ENCODE data around the gene CEP120. TPM values are rescaled to one million over a fixed set of nuclear protein-coding genes. Genes with fewer than 3 reads are reported as not detected.
"Not testable (repeated sequence)": the region's sequence is repeated elsewhere in the genome, so short reads cannot be mapped to it uniquely, and the experiment has no call there.

The CEP120 gene
- total and polyA plus RNA-seq, 7 experiments from 2014 or later, result 22.5 to 74.6 (median 46.3) TPM

- no peak overlapping the region for H3K27ac ChIP-seq (ENCODE audit: low read depth, low read length)
- Mint-ChIP-seq H3K9me3 (peaks cover 0 to 2% (median 0%) of the 10 kb centered on the region in 11 donors), H3K27ac (no peak overlapping the region), H3K36me3 (peaks cover 0 to 2% (median 0%) of the 10 kb centered on the region in 5 donors), H3K4me1 (peaks cover 0 to 8% (median 0%) of the 10 kb centered on the region in 7 donors), H3K4me3 (no peak overlapping the region), H3K27me3 (peaks cover 0 to 7% (median 0%) of the 10 kb centered on the region in 5 donors)
- H3K9me3 ChIP-seq (ENCODE audit: control insufficient read depth in 2 of 3, low read length in 3 of 3), result no peaks in the 10 kb centered on the region
- ATAC-seq (no peak), DNase-seq (no peak)
- intact Hi-C loops (cut with micrococcal nuclease), result no loop called here
- H3K27me3 ChIP-seq (ENCODE audit: control insufficient read depth in 2 of 2, insufficient read depth in 2 of 2, low read length in 2 of 2), result no peaks in the 10 kb centered on the region
- no peaks in the 10 kb centered on the region for H3K36me3 ChIP-seq (ENCODE audit: control insufficient read depth in 2 of 3, insufficient read depth in 3 of 3, low read length in 3 of 3)
- CTCF ChIA-PET, result no interaction called here
- no peak overlapping the region for H3K4me3 ChIP-seq (ENCODE audit: low read length)
- POLR2A ChIA-PET, result interaction anchor here (0.6 to 1.8 kb wide), 2 partner anchors 10 to 53 kb away, joined by 5 read pairs; partner anchors contain the start of gene CEP120
- H3K4me1 ChIP-seq (ENCODE audit: control insufficient read depth in 2 of 2, insufficient read depth in 2 of 2, low read length in 2 of 2), result no peaks in the 10 kb centered on the region
Measured at GRCh38 chr5:123433596-123433995, 10.4 kb upstream of the CEP120 start.

- H3K27ac ChIP-seq (ENCODE audit: low read depth, low read length); H3K27me3 Mint-ChIP-seq; POLR2A ChIA-PET; H3K4me1 Mint-ChIP-seq; H3K4me3 ChIP-seq (ENCODE audit: low read length); DNase-seq; H3K36me3 Mint-ChIP-seq; H3K4me1 ChIP-seq (ENCODE audit: control insufficient read depth in 2 of 2, insufficient read depth in 2 of 2, low read length in 2 of 2); H3K27me3 ChIP-seq (ENCODE audit: control insufficient read depth in 2 of 2, insufficient read depth in 2 of 2, low read length in 2 of 2); H3K36me3 ChIP-seq (ENCODE audit: control insufficient read depth in 2 of 3, insufficient read depth in 3 of 3, low read length in 3 of 3); intact Hi-C loops (cut with micrococcal nuclease); H3K9me3 Mint-ChIP-seq; H3K27ac Mint-ChIP-seq; ATAC-seq; H3K9me3 ChIP-seq (ENCODE audit: control insufficient read depth in 2 of 3, low read length in 3 of 3); H3K4me3 Mint-ChIP-seq; CTCF ChIA-PET: not testable (repeated sequence)
Measured at GRCh38 chr5:123430441-123430840, 7.2 kb upstream of the CEP120 start.

- Mint-ChIP-seq H3K4me1 (peaks cover 0 to 8% (median 5%) of the 10 kb centered on the region in 7 donors), H3K27me3 (peaks cover 0 to 7% (median 0%) of the 10 kb centered on the region in 5 donors)
- POLR2A ChIA-PET, result no interaction called here
Measured at GRCh38 chr5:123429993-123430392, 6.8 kb upstream of the CEP120 start.

GRCh38 chr5:123429221-123429954, 6.2 kb upstream of the CEP120 start:
- peaks cover 0 to 12% (median 8%) of the 10 kb centered on the region in 7 donors for H3K4me1 Mint-ChIP-seq
- H3K4me3 ChIP-seq (ENCODE audit: low read length), result no peak overlapping the region
- peaks cover under 1 to 2% of the 10 kb centered on the region in 2 donors for H3K4me1 ChIP-seq (ENCODE audit: control insufficient read depth in 2 of 2, insufficient read depth in 2 of 2, low read length in 2 of 2)
- intact Hi-C loops (cut with micrococcal nuclease), result loop anchor here in 1 of 2 donors (10.0 kb wide), 1 partner anchor 585 kb away; the partner anchor contains the start of gene SNX24
- H3K9me3 ChIP-seq (ENCODE audit: control insufficient read depth in 2 of 3, low read length in 3 of 3), result no peaks in the 10 kb centered on the region
- H3K36me3 ChIP-seq (ENCODE audit: control insufficient read depth in 2 of 3, insufficient read depth in 3 of 3, low read length in 3 of 3), result no peaks in the 10 kb centered on the region
- ChIA-PET POLR2A (no interaction called here), CTCF (no interaction called here)
- H3K27ac ChIP-seq (ENCODE audit: low read depth, low read length), result no peak overlapping the region
- no peak overlapping the region for H3K4me3 Mint-ChIP-seq
- ATAC-seq, result peak; percentile 36
- peaks cover 0 to 6% (median 4%) of the 10 kb centered on the region in 5 donors for H3K36me3 Mint-ChIP-seq
- H3K27ac Mint-ChIP-seq, result peak overlapping the region in 1 of 9 donors; percentile 52
- peaks cover 0 to 3% (median 0%) of the 10 kb centered on the region in 11 donors for H3K9me3 Mint-ChIP-seq
- H3K27me3 Mint-ChIP-seq, result peaks cover 0 to 7% (median 0%) of the 10 kb centered on the region in 5 donors
- no peaks in the 10 kb centered on the region for H3K27me3 ChIP-seq (ENCODE audit: control insufficient read depth in 2 of 2, insufficient read depth in 2 of 2, low read length in 2 of 2)
- DNase-seq, result no peak

More at GRCh38 chr5:123429993-123430392, 6.8 kb upstream of the CEP120 start:
- no peaks in the 10 kb centered on the region for H3K36me3 ChIP-seq (ENCODE audit: control insufficient read depth in 2 of 3, insufficient read depth in 3 of 3, low read length in 3 of 3)
- H3K27me3 ChIP-seq (ENCODE audit: control insufficient read depth in 2 of 2, insufficient read depth in 2 of 2, low read length in 2 of 2), result no peaks in the 10 kb centered on the region
- no peaks in the 10 kb centered on the region for H3K4me1 ChIP-seq (ENCODE audit: control insufficient read depth in 2 of 2, insufficient read depth in 2 of 2, low read length in 2 of 2)
- H3K27ac ChIP-seq (ENCODE audit: low read depth, low read length), result no peak overlapping the region
- peaks cover 0 to 4% (median 3%) of the 10 kb centered on the region in 5 donors for H3K36me3 Mint-ChIP-seq
- H3K4me3 ChIP-seq (ENCODE audit: low read length), result no peak overlapping the region
- DNase-seq (no peak), ATAC-seq (peak; percentile 75)
- no peaks in the 10 kb centered on the region for H3K9me3 ChIP-seq (ENCODE audit: control insufficient read depth in 2 of 3, low read length in 3 of 3)
- peaks cover 0 to 3% (median 0%) of the 10 kb centered on the region in 11 donors for H3K9me3 Mint-ChIP-seq
- intact Hi-C loops (cut with micrococcal nuclease), result loop anchor here in 1 of 2 donors (10.0 kb wide), 1 partner anchor 585 kb away; the partner anchor contains the start of gene SNX24
- H3K27ac Mint-ChIP-seq, result no peak overlapping the region
- no peak overlapping the region for H3K4me3 Mint-ChIP-seq
- CTCF ChIA-PET, result no interaction called here

GRCh38 chr5:123428521-123429220, 5.5 kb upstream of the CEP120 start:
- peaks cover 7% of the 10 kb centered on the region in 2 donors for H3K4me1 ChIP-seq (ENCODE audit: control insufficient read depth in 2 of 2, insufficient read depth in 2 of 2, low read length in 2 of 2)
- Mint-ChIP-seq H3K27me3 (peaks cover 0 to 7% (median 0%) of the 10 kb centered on the region in 5 donors), H3K4me1 (peaks cover 0 to 18% (median 15%) of the 10 kb centered on the region in 7 donors), H3K36me3 (peaks cover 0 to 10% (median 4%) of the 10 kb centered on the region in 5 donors), H3K27ac (peak overlapping the region in 1 of 9 donors; percentile 52), H3K4me3 (no peak overlapping the region), H3K9me3 (peaks cover 0 to 3% (median 0%) of the 10 kb centered on the region in 11 donors)
- H3K36me3 ChIP-seq (ENCODE audit: control insufficient read depth in 2 of 3, insufficient read depth in 3 of 3, low read length in 3 of 3), result no peaks in the 10 kb centered on the region
- ChIA-PET CTCF (no interaction called here), POLR2A (no interaction called here)
- no peak overlapping the region for H3K27ac ChIP-seq (ENCODE audit: low read depth, low read length)
- ATAC-seq (no peak), DNase-seq (no peak)
- intact Hi-C loops (cut with micrococcal nuclease), result loop anchor here in 1 of 2 donors (10.0 kb wide), 1 partner anchor 584 kb away; the partner anchor contains the start of gene SNX24
- H3K27me3 ChIP-seq (ENCODE audit: control insufficient read depth in 2 of 2, insufficient read depth in 2 of 2, low read length in 2 of 2), result no peaks in the 10 kb centered on the region
- H3K4me3 ChIP-seq (ENCODE audit: low read length), result no peak overlapping the region
- no peaks in the 10 kb centered on the region for H3K9me3 ChIP-seq (ENCODE audit: control insufficient read depth in 2 of 3, low read length in 3 of 3)

- no peak overlapping the region for H3K27ac ChIP-seq (ENCODE audit: low read depth, low read length)
- no peak overlapping the region for H3K4me3 ChIP-seq (ENCODE audit: low read length)
- no peak overlapping the region for H3K4me3 Mint-ChIP-seq
- H3K27me3 ChIP-seq (ENCODE audit: control insufficient read depth in 2 of 2, insufficient read depth in 2 of 2, low read length in 2 of 2), result no peaks in the 10 kb centered on the region
- H3K27ac Mint-ChIP-seq, result no peak overlapping the region
- intact Hi-C loops (cut with micrococcal nuclease), result loop anchor here in 1 of 2 donors (10.0 kb wide), 1 partner anchor 582 kb away; the partner anchor contains the start of gene SNX24
- H3K36me3 ChIP-seq (ENCODE audit: control insufficient read depth in 2 of 3, insufficient read depth in 3 of 3, low read length in 3 of 3), result peaks cover 0 to 6% (median 0%) of the 10 kb centered on the region in 3 experiments
- peaks cover 0 to 3% (median 0%) of the 10 kb centered on the region in 11 donors for H3K9me3 Mint-ChIP-seq
- H3K4me1 Mint-ChIP-seq, result peaks cover 0 to 18% (median 15%) of the 10 kb centered on the region in 7 donors
- ATAC-seq (no peak), DNase-seq (no peak)
- ChIA-PET CTCF (no interaction called here), POLR2A (interaction anchor here (1.1 to 1.6 kb wide), 3 partner anchors 9 to 80 kb away, joined by 3 read pairs; no protein-coding TSS in a partner anchor)
- H3K4me1 ChIP-seq (ENCODE audit: control insufficient read depth in 2 of 2, insufficient read depth in 2 of 2, low read length in 2 of 2), result peaks cover 7 to 8% of the 10 kb centered on the region in 2 donors
- no peaks in the 10 kb centered on the region for H3K9me3 ChIP-seq (ENCODE audit: control insufficient read depth in 2 of 3, low read length in 3 of 3)
- H3K27me3 Mint-ChIP-seq, result peaks cover 0 to 6% (median 0%) of the 10 kb centered on the region in 5 donors
- H3K36me3 Mint-ChIP-seq, result peaks cover 0 to 10% (median 4%) of the 10 kb centered on the region in 5 donors
Measured at GRCh38 chr5:123427281-123427680, 4.1 kb upstream of the CEP120 start.
